GM23338 (cell line): ENCODE data around the gene MOV10. TPM values are rescaled to one million over a fixed set of nuclear protein-coding genes. Genes with fewer than 3 reads are reported as not detected.

ENCODE experiments used
- ATAC-seq: fragments of 200-7000 bp; cut with Tn5 transposase; 3 replicates; pipeline ENCODE4 v1.9.1; 2020
- DNase-seq: peaks from one replicate; pipeline ENCODE4 v3.0.0-alpha.2; 2015; ENCODE audit warnings: low spot score
- H2AFZ ChIP-seq: fragments of 200-600 bp; sonication (generic); 2 replicates; pipeline ENCODE4 v1.8.0; 2016; ENCODE audit warnings: antibody characterized with exemption, mild to moderate bottlenecking, moderate library complexity
- H3F3A ChIP-seq: fragments of 200-600 bp; sonication (generic); replicated peaks from 2 replicates; pipeline ENCODE4 v1.8.0; 2017; ENCODE audit warnings: antibody characterized with exemption, mixed run types, low read depth
- H3K27ac ChIP-seq: fragments of 200-600 bp; sonication (generic); 2 replicates; pipeline ENCODE4 v1.6.1; 2016; ENCODE audit warnings: low read depth
- H3K27me3 ChIP-seq: fragments of 200-600 bp; sonication (generic); 2 replicates; pipeline ENCODE4 v1.8.0; 2016; ENCODE audit warnings: mild to moderate bottlenecking, mixed run types, moderate library complexity; ENCODE audit not compliant: insufficient read depth
- H3K36me3 ChIP-seq: fragments of 200-600 bp; sonication (generic); 2 replicates; pipeline ENCODE4 v1.8.0; 2016; ENCODE audit warnings: mild to moderate bottlenecking; ENCODE audit not compliant: insufficient read depth
- H3K4me1 ChIP-seq: fragments of 200-600 bp; sonication (generic); 2 replicates; pipeline ENCODE4 v1.8.0; 2016; ENCODE audit warnings: mild to moderate bottlenecking, moderate library complexity; ENCODE audit not compliant: insufficient read depth
- H3K4me2 ChIP-seq: fragments of 200-600 bp; sonication (generic); 2 replicates; pipeline ENCODE4 v1.7.1; 2017; ENCODE audit warnings: mixed run types
- H3K4me3 ChIP-seq: fragments of 200-600 bp; sonication (generic); 2 replicates; pipeline ENCODE4 v1.6.1; 2016; ENCODE audit warnings: mixed run types
- H3K79me2 ChIP-seq: fragments of 200-600 bp; sonication (generic); replicated peaks from 2 replicates; pipeline ENCODE4 v1.8.0; 2017; ENCODE audit warnings: mild to moderate bottlenecking; ENCODE audit not compliant: insufficient read depth
- H3K9me2 ChIP-seq: fragments of 200-600 bp; sonication (generic); 2 replicates; pipeline ENCODE4 v1.8.0; 2017; ENCODE audit not compliant: insufficient read depth
- H4K20me1 ChIP-seq: fragments of 200-600 bp; sonication (generic); replicated peaks from 2 replicates; pipeline ENCODE4 v1.8.0; 2017; ENCODE audit warnings: mild to moderate bottlenecking; ENCODE audit not compliant: insufficient read depth
- H3K27ac Mint-ChIP-seq: 2 replicates; pipeline ENCODE4 v1.8.0; 2020; ENCODE audit warnings: inconsistent platforms, mild to moderate bottlenecking, moderate library complexity, mixed read lengths
- H3K27me3 Mint-ChIP-seq: 3 replicates; pipeline ENCODE4 v1.8.0; 2022; ENCODE audit warnings: low read depth, mild to moderate bottlenecking, moderate library complexity, mixed read lengths, inconsistent platforms; ENCODE audit not compliant: insufficient read depth, poor library complexity
- H3K36me3 Mint-ChIP-seq: 3 replicates; pipeline ENCODE4 v1.8.0; 2021; ENCODE audit warnings: low read depth, mild to moderate bottlenecking, inconsistent platforms, moderate library complexity, mixed read lengths
- H3K4me1 Mint-ChIP-seq: 3 replicates; pipeline ENCODE4 v1.8.0; 2020; ENCODE audit warnings: mild to moderate bottlenecking, inconsistent platforms, mixed read lengths
- H3K4me3 Mint-ChIP-seq: 3 replicates; pipeline ENCODE4 v1.8.0; 2021; ENCODE audit warnings: moderate library complexity, mild to moderate bottlenecking, inconsistent platforms, mixed read lengths
- H3K9me3 Mint-ChIP-seq: 3 replicates; pipeline ENCODE4 v1.8.0; 2020; ENCODE audit warnings: moderate library complexity, mild to moderate bottlenecking, inconsistent platforms, mixed read lengths
- CREB1 ChIP-seq: fragments of 250-450 bp; sonication (Bioruptor Pico); IDR thresholded peaks from 2 replicates; pipeline ENCODE4 v1.5.0; 2020; ENCODE audit warnings: low read depth, mild to moderate bottlenecking, moderate library complexity
- EZH2 ChIP-seq: fragments of 200-600 bp; sonication (generic); IDR thresholded peaks from one replicate; pipeline ENCODE4 v1.8.0; 2017; ENCODE audit warnings: antibody characterized with exemption, mild to moderate bottlenecking, low read depth; ENCODE audit not compliant: unreplicated experiment
- EZH2phosphoT487 ChIP-seq: fragments of 200-600 bp; sonication (generic); IDR thresholded peaks from one replicate; pipeline ENCODE4 v1.8.1; 2018; ENCODE audit warnings: antibody characterized with exemption; ENCODE audit not compliant: unreplicated experiment
- NANOG ChIP-seq: IDR thresholded peaks from 2 replicates; pipeline ENCODE4 v1.6.1; 2016; ENCODE audit warnings: antibody characterized with exemption, borderline replicate concordance
- POLR2AphosphoS5 ChIP-seq: IDR thresholded peaks from 2 replicates; pipeline ENCODE4 v1.6.1; 2016; ENCODE audit warnings: antibody characterized with exemption, low read depth
- STAT1 ChIP-seq: IDR thresholded peaks from one replicate; pipeline ENCODE4 v1.6.1; 2016; ENCODE audit warnings: antibody characterized with exemption; ENCODE audit not compliant: unreplicated experiment
- ZNF331 ChIP-seq: fragments of 250-450 bp; sonication (Bioruptor Pico); IDR thresholded peaks from 2 replicates; pipeline ENCODE4 v1.5.0; 2020; ENCODE audit warnings: low read depth, mild to moderate bottlenecking, moderate library complexity
- polyA plus RNA-seq: library from polyadenylated mRNA; unstranded; fragments of >200 nt; fragmentation: Nextera tagmentation; extraction: Ambion mirVana; gene quantifications from 2 replicates; pipeline ENCODE4 v1.2.1, GENCODE V29; 2016
- total RNA-seq: library from RNA; depleted of rRNA; stranded (reverse); fragments of >200 nt; shearing (Covaris generic); gene quantifications from 2 replicates; pipeline ENCODE4 v1.2.3, GENCODE V29; 2014
- TF ChIP-seq, protein P1 (sequence below), 2 experiments: fragments of 200-600 bp in 1 of 2; sonication (generic) in 1 of 2; conservative IDR thresholded peaks; 2 replicates each; pipeline versions ENCODE4 v1.5.1 to v1.6.1; 2016 to 2017; ENCODE audit warnings: antibody characterized with exemption in 2 of 2, low read depth in 2 of 2, mild to moderate bottlenecking in 2 of 2, moderate library complexity in 1 of 2
- TF ChIP-seq, protein P2 (sequence below): IDR thresholded peaks from one replicate; pipeline ENCODE4 v1.6.1; 2018; ENCODE audit warnings: antibody characterized with exemption; ENCODE audit not compliant: unreplicated experiment
- TF ChIP-seq, protein P3 (sequence below): IDR thresholded peaks from 2 replicates; pipeline ENCODE4 v1.6.1; 2016; ENCODE audit warnings: antibody characterized with exemption

The MOV10 gene
- total and polyA plus RNA-seq, 2 experiments from 2014 or later: 53.6 to 77.6 TPM

DNA sequence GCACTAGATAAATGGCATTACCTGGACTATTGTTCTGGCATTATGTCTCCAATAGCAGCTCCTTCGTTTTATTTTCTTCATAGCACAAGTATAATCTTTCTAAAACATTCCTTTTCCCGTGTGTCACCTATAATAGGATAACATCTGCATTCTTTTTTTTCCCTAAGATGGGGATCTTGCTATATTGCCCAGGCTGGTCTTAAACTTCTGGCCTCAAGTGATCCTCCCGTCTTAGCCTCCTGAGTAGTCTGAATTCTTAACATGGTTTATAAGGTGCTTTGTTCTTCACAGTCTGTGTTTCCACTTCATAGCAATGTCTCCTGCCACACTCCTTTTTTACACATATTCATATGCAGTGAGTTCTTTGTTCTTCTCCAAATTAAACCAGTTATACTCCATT, 8.6 kb upstream of the MOV10 start (continued):
- no peak for TF ChIP-seq POLR2AphosphoS5
- TF ChIP-seq STAT1: no peak
- TF ChIP-seq, protein P1, sequence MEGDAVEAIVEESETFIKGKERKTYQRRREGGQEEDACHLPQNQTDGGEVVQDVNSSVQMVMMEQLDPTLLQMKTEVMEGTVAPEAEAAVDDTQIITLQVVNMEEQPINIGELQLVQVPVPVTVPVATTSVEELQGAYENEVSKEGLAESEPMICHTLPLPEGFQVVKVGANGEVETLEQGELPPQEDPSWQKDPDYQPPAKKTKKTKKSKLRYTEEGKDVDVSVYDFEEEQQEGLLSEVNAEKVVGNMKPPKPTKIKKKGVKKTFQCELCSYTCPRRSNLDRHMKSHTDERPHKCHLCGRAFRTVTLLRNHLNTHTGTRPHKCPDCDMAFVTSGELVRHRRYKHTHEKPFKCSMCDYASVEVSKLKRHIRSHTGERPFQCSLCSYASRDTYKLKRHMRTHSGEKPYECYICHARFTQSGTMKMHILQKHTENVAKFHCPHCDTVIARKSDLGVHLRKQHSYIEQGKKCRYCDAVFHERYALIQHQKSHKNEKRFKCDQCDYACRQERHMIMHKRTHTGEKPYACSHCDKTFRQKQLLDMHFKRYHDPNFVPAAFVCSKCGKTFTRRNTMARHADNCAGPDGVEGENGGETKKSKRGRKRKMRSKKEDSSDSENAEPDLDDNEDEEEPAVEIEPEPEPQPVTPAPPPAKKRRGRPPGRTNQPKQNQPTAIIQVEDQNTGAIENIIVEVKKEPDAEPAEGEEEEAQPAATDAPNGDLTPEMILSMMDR (conservative IDR thresholded peaks at IDR 0.05; ENCODE audit: low read depth in 2 of 2): no peak
- TF ChIP-seq ZNF331 (CRISPR knock-in tag): no peak
- no peak for TF ChIP-seq EZH2
- no peak for TF ChIP-seq NANOG
- TF ChIP-seq, protein P2, sequence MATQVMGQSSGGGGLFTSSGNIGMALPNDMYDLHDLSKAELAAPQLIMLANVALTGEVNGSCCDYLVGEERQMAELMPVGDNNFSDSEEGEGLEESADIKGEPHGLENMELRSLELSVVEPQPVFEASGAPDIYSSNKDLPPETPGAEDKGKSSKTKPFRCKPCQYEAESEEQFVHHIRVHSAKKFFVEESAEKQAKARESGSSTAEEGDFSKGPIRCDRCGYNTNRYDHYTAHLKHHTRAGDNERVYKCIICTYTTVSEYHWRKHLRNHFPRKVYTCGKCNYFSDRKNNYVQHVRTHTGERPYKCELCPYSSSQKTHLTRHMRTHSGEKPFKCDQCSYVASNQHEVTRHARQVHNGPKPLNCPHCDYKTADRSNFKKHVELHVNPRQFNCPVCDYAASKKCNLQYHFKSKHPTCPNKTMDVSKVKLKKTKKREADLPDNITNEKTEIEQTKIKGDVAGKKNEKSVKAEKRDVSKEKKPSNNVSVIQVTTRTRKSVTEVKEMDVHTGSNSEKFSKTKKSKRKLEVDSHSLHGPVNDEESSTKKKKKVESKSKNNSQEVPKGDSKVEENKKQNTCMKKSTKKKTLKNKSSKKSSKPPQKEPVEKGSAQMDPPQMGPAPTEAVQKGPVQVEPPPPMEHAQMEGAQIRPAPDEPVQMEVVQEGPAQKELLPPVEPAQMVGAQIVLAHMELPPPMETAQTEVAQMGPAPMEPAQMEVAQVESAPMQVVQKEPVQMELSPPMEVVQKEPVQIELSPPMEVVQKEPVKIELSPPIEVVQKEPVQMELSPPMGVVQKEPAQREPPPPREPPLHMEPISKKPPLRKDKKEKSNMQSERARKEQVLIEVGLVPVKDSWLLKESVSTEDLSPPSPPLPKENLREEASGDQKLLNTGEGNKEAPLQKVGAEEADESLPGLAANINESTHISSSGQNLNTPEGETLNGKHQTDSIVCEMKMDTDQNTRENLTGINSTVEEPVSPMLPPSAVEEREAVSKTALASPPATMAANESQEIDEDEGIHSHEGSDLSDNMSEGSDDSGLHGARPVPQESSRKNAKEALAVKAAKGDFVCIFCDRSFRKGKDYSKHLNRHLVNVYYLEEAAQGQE: no peak

DNA sequence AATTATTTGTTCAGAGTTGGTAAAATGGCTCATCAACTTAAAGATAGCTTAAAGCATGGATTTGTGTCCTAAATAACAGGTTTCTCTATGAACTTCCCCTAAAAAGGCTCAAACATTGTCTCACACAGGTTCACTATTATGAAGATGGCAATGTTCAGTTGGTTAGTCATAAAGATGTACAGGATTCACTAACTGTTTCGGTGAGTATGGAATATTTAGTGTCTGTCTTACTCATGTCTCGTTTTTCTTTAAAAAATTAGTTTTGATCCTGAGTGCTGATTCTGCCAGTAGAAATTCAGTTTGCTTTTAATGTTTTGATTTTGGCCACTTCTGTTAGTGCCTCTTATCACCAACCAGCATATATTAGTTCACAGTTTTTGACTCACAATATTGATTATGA, 7.5 kb upstream of the MOV10 start:
- no peak overlapping the region for H3K4me2 ChIP-seq
- no peaks in the 10 kb centered on the region for H3K9me3 Mint-ChIP-seq
- peaks cover 2% of the 10 kb centered on the region for H3K27me3 Mint-ChIP-seq
- H4K20me1 ChIP-seq: peaks cover 5% of the 10 kb centered on the region; the same call in 1 of the 2 replicates
- H3F3A ChIP-seq: no peaks in the 10 kb centered on the region
- H3K79me2 ChIP-seq: no peaks in the 10 kb centered on the region
- H3K27me3 ChIP-seq: no peaks in the 10 kb centered on the region
- ATAC-seq: no peak
- H3K4me3 Mint-ChIP-seq: no peak overlapping the region
- no peak for DNase-seq
- H3K4me1 ChIP-seq: peaks cover 16% of the 10 kb centered on the region
- H3K4me3 ChIP-seq: no peak overlapping the region
- no peak overlapping the region for H3K27ac ChIP-seq
- peaks cover 26% of the 10 kb centered on the region for H3K4me1 Mint-ChIP-seq
- H3K36me3 ChIP-seq: peaks cover 18% of the 10 kb centered on the region
- no peaks in the 10 kb centered on the region for H3K9me2 ChIP-seq
- no peak overlapping the region for H2AFZ ChIP-seq
- H3K36me3 Mint-ChIP-seq: peaks cover 78% of the 10 kb centered on the region
- no peak overlapping the region for H3K27ac Mint-ChIP-seq
- TF ChIP-seq CREB1 (CRISPR knock-in tag): no peak
- TF ChIP-seq, protein P3, sequence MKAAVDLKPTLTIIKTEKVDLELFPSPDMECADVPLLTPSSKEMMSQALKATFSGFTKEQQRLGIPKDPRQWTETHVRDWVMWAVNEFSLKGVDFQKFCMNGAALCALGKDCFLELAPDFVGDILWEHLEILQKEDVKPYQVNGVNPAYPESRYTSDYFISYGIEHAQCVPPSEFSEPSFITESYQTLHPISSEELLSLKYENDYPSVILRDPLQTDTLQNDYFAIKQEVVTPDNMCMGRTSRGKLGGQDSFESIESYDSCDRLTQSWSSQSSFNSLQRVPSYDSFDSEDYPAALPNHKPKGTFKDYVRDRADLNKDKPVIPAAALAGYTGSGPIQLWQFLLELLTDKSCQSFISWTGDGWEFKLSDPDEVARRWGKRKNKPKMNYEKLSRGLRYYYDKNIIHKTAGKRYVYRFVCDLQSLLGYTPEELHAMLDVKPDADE: no peak
- TF ChIP-seq EZH2phosphoT487: no peak
- TF ChIP-seq, protein P2: no peak
- TF ChIP-seq STAT1: no peak
